Stimulated activated naive B cell treated with anti-CD40 and anti-IgM and Interleukin-4, amounts not matched to agents 10 μg/mL and 1 μg/mL and 100 μg/mL, for 72 hours (primary cell): ENCODE measurements around the gene LHFPL3.
"Not testable (repeated sequence)": the region's sequence is repeated elsewhere in the genome, so short reads cannot be mapped to it uniquely, and the experiment has no call there.

Experiments used
- ATAC-seq, 2 donors: fragments of 150-1000 bp; cut with Tn5 transposase; replicated peaks; 2 replicates each; pipeline ENCODE4 v1.10.0; 2021; ENCODE audit warnings: moderate library complexity in 1 of 2
- DNase-seq: peaks from one replicate; pipeline ENCODE4 v3.0.0; 2021
- H3K27ac Mint-ChIP-seq: one replicate; pipeline ENCODE4 v1.8.0; 2022; ENCODE audit warnings: mild to moderate bottlenecking, mixed read lengths
- H3K27me3 Mint-ChIP-seq, 2 donors: one replicate each; pipeline ENCODE4 v1.8.0; 2022; ENCODE audit warnings: mixed read lengths in 2 of 2
- H3K36me3 Mint-ChIP-seq, 2 donors: one replicate each; pipeline ENCODE4 v1.8.0; 2022; ENCODE audit warnings: mixed read lengths in 2 of 2, mild to moderate bottlenecking in 1 of 2
- H3K4me1 Mint-ChIP-seq, 2 donors: one replicate each; pipeline ENCODE4 v1.8.0; 2022; ENCODE audit warnings: mixed read lengths in 2 of 2, mild to moderate bottlenecking in 1 of 2
- H3K4me3 Mint-ChIP-seq, 2 donors: one replicate each; pipeline ENCODE4 v1.8.0; 2022; ENCODE audit warnings: mild to moderate bottlenecking in 2 of 2, mixed read lengths in 2 of 2, moderate library complexity in 1 of 2
- H3K9me3 Mint-ChIP-seq, 2 donors: one replicate each; pipeline ENCODE4 v1.8.0; 2022; ENCODE audit warnings: mixed read lengths in 2 of 2, mild to moderate bottlenecking in 1 of 2

The LHFPL3 gene

DNA sequence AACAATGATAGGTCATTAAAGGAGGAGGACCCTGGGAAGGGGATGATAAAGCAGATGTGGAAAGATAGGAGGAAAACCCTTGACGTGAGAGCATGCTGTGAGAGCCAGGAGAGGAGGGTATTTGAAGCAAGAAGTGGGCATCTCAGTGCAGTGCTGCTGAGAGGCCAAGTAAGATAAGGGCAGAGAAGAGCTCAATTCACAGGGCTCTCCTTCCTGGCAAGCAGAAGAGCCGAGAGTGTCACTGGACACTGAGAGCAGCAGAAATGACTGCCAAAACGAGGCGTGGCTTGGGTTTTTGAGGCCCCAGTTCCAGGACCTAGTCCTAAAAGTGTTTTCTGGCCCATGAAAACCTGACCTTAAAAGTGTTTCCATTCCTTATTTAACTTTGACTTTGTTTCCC lies 213.5 kb downstream of the LHFPL3 start:
- no peak overlapping the region for H3K27ac Mint-ChIP-seq
- DNase-seq (no peak), ATAC-seq (no peak)
- H3K36me3 Mint-ChIP-seq, result no peaks in the 10 kb centered on the region
- no peak overlapping the region for H3K4me3 Mint-ChIP-seq
- no peaks in the 10 kb centered on the region for H3K27me3 Mint-ChIP-seq
- no peaks in the 10 kb centered on the region for H3K4me1 Mint-ChIP-seq
- peaks cover 0 to 5% of the 10 kb centered on the region in 2 donors for H3K9me3 Mint-ChIP-seq

DNA sequence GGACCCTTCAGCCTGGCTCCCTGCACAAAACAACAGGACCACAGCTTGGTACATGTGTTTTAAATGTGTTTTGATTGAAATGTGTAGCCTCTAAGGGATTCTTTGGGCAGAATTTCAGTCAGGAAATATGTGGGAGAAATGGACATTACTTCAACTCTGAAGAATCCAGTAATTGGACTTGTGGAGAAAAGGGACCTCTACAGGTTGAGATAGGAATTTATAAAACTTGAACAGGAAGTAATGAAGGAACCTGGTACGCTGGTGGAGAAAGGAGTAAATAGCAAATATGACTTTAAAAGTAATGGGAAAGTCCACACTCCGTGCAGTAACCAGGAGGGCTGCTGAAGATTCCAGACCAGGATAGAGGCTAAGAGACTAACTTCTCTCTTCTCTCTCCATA lies 220.5 kb downstream of the LHFPL3 start:
- Mint-ChIP-seq H3K9me3 (peaks cover 0 to 2% of the 10 kb centered on the region in 2 donors), H3K4me3 (no peak overlapping the region), H3K4me1 (no peaks in the 10 kb centered on the region), H3K27me3 (peaks cover 0 to 6% of the 10 kb centered on the region in 2 donors), H3K27ac (no peak overlapping the region), H3K36me3 (no peaks in the 10 kb centered on the region)
- DNase-seq, result no peak
- no peak for ATAC-seq

DNA sequence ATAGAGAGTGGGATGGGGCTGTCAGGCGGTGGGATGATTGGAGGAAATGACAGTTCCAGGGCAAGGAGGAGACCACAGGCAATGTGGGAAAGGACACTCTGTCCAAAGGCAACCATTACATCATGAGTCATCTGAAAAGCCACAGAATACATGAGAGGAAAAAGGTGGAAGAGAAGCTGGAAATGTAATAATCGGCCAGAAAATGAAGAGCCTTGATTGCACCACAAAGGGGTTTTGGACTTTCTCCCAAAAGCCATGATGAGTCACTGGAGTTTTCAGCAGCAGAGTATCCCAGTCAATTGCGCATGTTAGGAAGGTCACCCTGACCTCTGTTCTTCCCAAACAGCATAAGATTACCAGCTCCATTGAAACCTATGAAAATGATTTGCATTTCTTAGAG lies 222.0 kb downstream of the LHFPL3 start:
- ATAC-seq, result no peak
- H3K9me3 Mint-ChIP-seq, result peaks cover 4 to 8% of the 10 kb centered on the region in 2 donors

DNA sequence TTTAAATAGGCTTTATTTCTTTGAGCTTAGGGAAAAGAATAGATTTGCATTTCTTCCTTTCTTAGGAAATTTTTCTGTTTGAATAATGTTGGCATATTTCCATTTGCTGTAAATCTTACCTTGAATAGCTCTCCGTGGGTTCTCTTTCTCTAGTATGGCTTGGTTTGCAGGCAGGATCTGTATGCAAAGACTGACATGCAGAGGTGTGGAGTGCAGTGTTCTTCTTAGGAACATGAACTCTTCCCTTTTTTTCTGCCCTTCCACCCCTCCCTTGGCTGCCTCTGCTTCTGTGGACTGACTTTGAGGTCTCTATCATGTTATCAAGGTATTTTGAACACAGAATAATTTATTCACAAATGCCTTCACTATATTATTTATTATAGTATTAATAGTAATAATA lies 222.8 kb downstream of the LHFPL3 start:
- Mint-ChIP-seq H3K4me3 (no peak overlapping the region), H3K27ac (no peak overlapping the region), H3K4me1 (no peaks in the 10 kb centered on the region), H3K27me3 (peaks cover 0 to 6% of the 10 kb centered on the region in 2 donors), H3K36me3 (no peaks in the 10 kb centered on the region), H3K9me3 (peaks cover 10 to 14% of the 10 kb centered on the region in 2 donors)
- no peak for DNase-seq
- no peak for ATAC-seq

More for the DNA sequence above, 222.0 kb downstream of the LHFPL3 start:
- no peak for DNase-seq
- H3K27me3 Mint-ChIP-seq, result peaks cover 0 to 6% of the 10 kb centered on the region in 2 donors
- H3K27ac Mint-ChIP-seq, result no peak overlapping the region
- no peak overlapping the region for H3K4me3 Mint-ChIP-seq
- H3K36me3 Mint-ChIP-seq, result no peaks in the 10 kb centered on the region
- no peaks in the 10 kb centered on the region for H3K4me1 Mint-ChIP-seq

- Mint-ChIP-seq H3K27me3 (peaks cover 0 to 6% of the 10 kb centered on the region in 2 donors), H3K36me3 (no peaks in the 10 kb centered on the region), H3K9me3 (peaks cover 12 to 16% of the 10 kb centered on the region in 2 donors), H3K4me3 (no peak overlapping the region), H3K4me1 (no peaks in the 10 kb centered on the region), H3K27ac (no peak overlapping the region)
- ATAC-seq (no peak), DNase-seq (no peak)
Measured at GRCh38 chr7:104552102-104552501, 223.7 kb downstream of the LHFPL3 start.

DNA sequence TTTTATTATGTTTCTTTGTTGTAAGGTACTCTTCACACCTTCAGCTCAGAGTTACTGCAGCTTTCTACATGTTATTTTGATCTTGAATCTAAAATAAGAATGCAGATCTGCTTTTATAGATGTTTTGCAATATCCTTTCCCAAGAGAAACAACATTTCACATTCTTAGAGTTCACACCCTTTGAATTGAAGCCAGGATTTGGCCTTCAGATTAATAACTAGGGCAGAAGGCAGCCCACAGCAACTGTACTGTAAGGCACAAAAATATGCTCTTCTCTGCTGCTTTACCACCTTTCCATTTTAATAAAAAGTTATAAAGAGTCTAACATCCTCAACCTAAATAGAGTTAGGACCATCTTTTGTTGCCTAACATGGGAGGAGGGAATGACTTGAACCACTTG lies 224.7 kb downstream of the LHFPL3 start:
- no peaks in the 10 kb centered on the region for H3K4me1 Mint-ChIP-seq
- H3K4me3 Mint-ChIP-seq, result no peak overlapping the region
- H3K27me3 Mint-ChIP-seq, result peaks cover 0 to 6% of the 10 kb centered on the region in 2 donors
- DNase-seq (no peak), ATAC-seq (no peak)
- no peak overlapping the region for H3K27ac Mint-ChIP-seq
- no peaks in the 10 kb centered on the region for H3K36me3 Mint-ChIP-seq
- peaks cover 13 to 18% of the 10 kb centered on the region in 2 donors for H3K9me3 Mint-ChIP-seq

- H3K36me3 Mint-ChIP-seq, DNase-seq, H3K9me3 Mint-ChIP-seq, H3K4me3 Mint-ChIP-seq, H3K27ac Mint-ChIP-seq, ATAC-seq, H3K4me1 Mint-ChIP-seq, H3K27me3 Mint-ChIP-seq: not testable (repeated sequence)
Measured at GRCh38 chr7:104563350-104563901, 235.0 kb downstream of the LHFPL3 start.

DNA sequence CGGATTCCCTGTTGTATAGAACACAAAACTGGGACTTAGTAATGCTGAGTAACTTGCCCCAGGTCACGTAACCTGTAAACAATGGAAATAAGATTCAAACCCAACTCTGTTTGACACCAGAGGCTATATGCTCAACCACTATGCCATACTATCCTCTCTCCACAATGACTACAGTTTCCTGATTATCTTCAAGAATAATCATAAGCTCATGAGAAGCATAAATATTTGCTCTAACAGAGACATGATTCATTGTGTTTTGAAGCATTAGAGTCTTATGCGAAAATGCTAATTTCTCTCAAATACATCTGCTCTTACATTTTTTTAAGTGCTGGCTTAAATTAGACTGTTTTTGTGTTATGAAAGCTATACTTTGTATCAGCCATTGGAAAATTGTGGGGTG lies 241.3 kb downstream of the LHFPL3 start:
- Mint-ChIP-seq H3K4me1 (no peaks in the 10 kb centered on the region), H3K27ac (no peak overlapping the region), H3K9me3 (peaks cover 0 to 1% of the 10 kb centered on the region in 2 donors), H3K4me3 (no peak overlapping the region), H3K27me3 (no peaks in the 10 kb centered on the region), H3K36me3 (no peaks in the 10 kb centered on the region)
- DNase-seq (no peak), ATAC-seq (no peak)

DNA sequence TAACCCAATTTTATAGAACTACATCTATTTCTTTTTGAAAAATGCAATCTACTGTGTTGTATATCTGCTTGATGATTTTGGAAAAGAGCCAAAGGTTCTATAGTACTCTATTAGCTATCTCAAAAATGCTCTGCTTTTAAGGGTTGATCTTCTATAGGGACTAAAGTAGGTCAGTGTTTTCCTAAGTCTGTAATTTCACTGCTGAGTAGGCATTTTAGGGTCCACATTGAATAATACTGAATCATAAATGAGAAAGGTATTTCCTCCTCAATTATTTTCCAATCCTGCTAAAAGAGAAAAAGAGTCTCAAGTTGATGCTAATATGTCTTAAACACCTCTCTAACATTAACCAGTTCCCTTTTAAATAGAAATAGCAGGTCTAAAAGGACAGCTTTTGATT lies 244.2 kb downstream of the LHFPL3 start:
- DNase-seq, result no peak
- H3K4me3 Mint-ChIP-seq, result no peak overlapping the region
- ATAC-seq, result no peak
- peaks cover 0 to 1% of the 10 kb centered on the region in 2 donors for H3K9me3 Mint-ChIP-seq
- H3K4me1 Mint-ChIP-seq, result no peaks in the 10 kb centered on the region
- no peaks in the 10 kb centered on the region for H3K27me3 Mint-ChIP-seq
- H3K27ac Mint-ChIP-seq, result no peak overlapping the region
- H3K36me3 Mint-ChIP-seq, result no peaks in the 10 kb centered on the region

- H3K27ac Mint-ChIP-seq, result no peak overlapping the region
- no peak overlapping the region for H3K4me3 Mint-ChIP-seq
- H3K36me3 Mint-ChIP-seq, result no peaks in the 10 kb centered on the region
- H3K9me3 Mint-ChIP-seq, result peaks cover 3% of the 10 kb centered on the region in 2 donors
- ATAC-seq (no peak), DNase-seq (no peak)
- H3K4me1 Mint-ChIP-seq, result no peaks in the 10 kb centered on the region
- no peaks in the 10 kb centered on the region for H3K27me3 Mint-ChIP-seq
Measured at GRCh38 chr7:104584620-104585019, 256.2 kb downstream of the LHFPL3 start.

DNA sequence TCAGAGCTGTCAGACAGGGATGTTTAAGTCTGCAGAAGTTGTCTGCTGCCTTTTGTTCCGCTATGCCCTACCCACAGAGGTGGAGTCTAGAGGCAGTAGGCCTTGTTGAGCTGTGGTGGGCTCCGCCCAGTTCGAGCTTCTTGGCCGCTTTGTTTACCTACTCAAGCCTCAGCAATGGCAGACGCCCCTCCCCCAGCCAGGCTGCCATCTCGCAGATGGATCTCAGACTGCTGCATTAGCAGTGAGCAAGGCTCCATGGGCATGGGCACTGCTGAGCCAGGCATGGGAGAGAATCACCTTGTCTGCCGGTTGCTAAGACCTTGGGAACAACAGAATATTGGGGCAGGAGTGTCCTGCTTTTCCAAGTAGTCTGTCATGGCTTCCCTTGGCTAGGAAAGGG lies 267.2 kb downstream of the LHFPL3 start:
- H3K4me1 Mint-ChIP-seq, H3K27ac Mint-ChIP-seq, H3K27me3 Mint-ChIP-seq, H3K4me3 Mint-ChIP-seq, DNase-seq, H3K9me3 Mint-ChIP-seq, ATAC-seq, H3K36me3 Mint-ChIP-seq: not testable (repeated sequence)

GRCh38 chr7:104603957-104604356 lies 275.6 kb downstream of the LHFPL3 start:
- Mint-ChIP-seq H3K27ac (no peak overlapping the region), H3K9me3 (no peaks in the 10 kb centered on the region), H3K36me3 (no peaks in the 10 kb centered on the region), H3K27me3 (peaks cover 0 to 7% of the 10 kb centered on the region in 2 donors), H3K4me3 (no peak overlapping the region), H3K4me1 (no peaks in the 10 kb centered on the region)
- no peak for DNase-seq
- ATAC-seq, result no peak

GRCh38 chr7:104604706-104605105 lies 276.3 kb downstream of the LHFPL3 start:
- no peak for DNase-seq
- Mint-ChIP-seq H3K36me3 (no peaks in the 10 kb centered on the region), H3K9me3 (no peaks in the 10 kb centered on the region), H3K4me3 (no peak overlapping the region), H3K27me3 (peaks cover 0 to 7% of the 10 kb centered on the region in 2 donors), H3K4me1 (no peaks in the 10 kb centered on the region), H3K27ac (no peak overlapping the region)
- no peak for ATAC-seq

- no peak for ATAC-seq
Measured at GRCh38 chr7:104621321-104621720, 292.9 kb downstream of the LHFPL3 start.

DNA sequence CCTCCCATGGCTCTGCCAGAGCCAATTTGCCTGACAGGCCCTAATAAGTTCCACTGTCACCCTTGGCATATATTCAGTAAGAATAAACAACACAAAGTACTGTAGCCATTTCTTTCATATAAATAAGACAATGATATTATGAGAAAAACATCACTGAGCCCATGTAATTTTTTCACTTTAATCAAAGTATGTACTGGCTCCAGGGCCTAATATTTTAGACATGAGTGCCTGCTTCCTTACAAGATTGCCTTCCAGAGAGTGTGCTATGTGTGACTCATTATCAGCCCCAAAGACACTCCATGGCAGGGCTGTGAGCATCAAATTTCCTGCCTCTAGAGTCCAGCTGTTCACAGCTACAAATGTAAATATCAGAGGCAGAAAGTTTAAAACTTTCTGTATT lies 297.6 kb downstream of the LHFPL3 start:
- H3K27ac Mint-ChIP-seq, result no peak overlapping the region
- H3K27me3 Mint-ChIP-seq, result peaks cover 0 to 4% of the 10 kb centered on the region in 2 donors
- H3K36me3 Mint-ChIP-seq, result no peaks in the 10 kb centered on the region
- DNase-seq, result no peak
- no peak for ATAC-seq
- H3K4me1 Mint-ChIP-seq, result no peaks in the 10 kb centered on the region
- no peak overlapping the region for H3K4me3 Mint-ChIP-seq
- no peaks in the 10 kb centered on the region for H3K9me3 Mint-ChIP-seq

More at GRCh38 chr7:104621321-104621720, 292.9 kb downstream of the LHFPL3 start:
- DNase-seq, result no peak
- no peaks in the 10 kb centered on the region for H3K36me3 Mint-ChIP-seq
- no peaks in the 10 kb centered on the region for H3K4me1 Mint-ChIP-seq
- H3K27ac Mint-ChIP-seq, result no peak overlapping the region
- H3K27me3 Mint-ChIP-seq, result no peaks in the 10 kb centered on the region
- H3K9me3 Mint-ChIP-seq, result no peaks in the 10 kb centered on the region
- H3K4me3 Mint-ChIP-seq, result no peak overlapping the region

- H3K4me3 Mint-ChIP-seq, result no peak overlapping the region
- H3K36me3 Mint-ChIP-seq, result no peaks in the 10 kb centered on the region
- ATAC-seq, result no peak
- no peaks in the 10 kb centered on the region for H3K4me1 Mint-ChIP-seq
- DNase-seq, result no peak
- no peak overlapping the region for H3K27ac Mint-ChIP-seq
- no peaks in the 10 kb centered on the region for H3K9me3 Mint-ChIP-seq
- peaks cover 0 to 4% of the 10 kb centered on the region in 2 donors for H3K27me3 Mint-ChIP-seq
Measured at GRCh38 chr7:104627516-104627915, 299.1 kb downstream of the LHFPL3 start.
